A673 (cell line): Measurements from ENCODE around the gene TSPEAR. TPM values are rescaled to one million over a fixed set of nuclear protein-coding genes. Genes with fewer than 3 reads are reported as not detected.

Experiments used
- BruUV-seq: library from RNA; stranded (reverse); fragments of 400-500 nt; replicated peaks from 2 replicates; lab custom pipeline; 2021; lab: Mats Ljungman, UMichigan
- CTCF ChIA-PET: fragments of 300-600 bp; sonication (Branson Sonifier 250); formaldehyde crosslinking; loops from one replicate; lab custom pipeline; 2022; ENCODE audit warnings: antibody characterized with exemption; lab: Charles Lee
- POLR2A ChIA-PET: fragments of 300-600 bp; sonication (Branson Sonifier 250); formaldehyde crosslinking; loops from one replicate; lab custom pipeline; 2022; ENCODE audit warnings: antibody characterized with exemption; ENCODE audit not compliant: low non-redundant PET; lab: Charles Lee
- DNase-seq: peaks from one replicate; pipeline ENCODE4 v3.0.0-alpha.2; 2015; ENCODE audit warnings: low spot score
- H3K27ac ChIP-seq: fragments of 200-600 bp; sonication (generic); 2 replicates; pipeline ENCODE4 v1.5.1; 2016; ENCODE audit warnings: mixed run types, low read depth, mild to moderate bottlenecking, mixed read lengths, antibody characterized with exemption, low read length; ENCODE audit not compliant: poor library complexity, severe bottlenecking
- H3K27me3 ChIP-seq: fragments of 200-600 bp; sonication (generic); replicated peaks from 2 replicates; pipeline ENCODE4 v1.6.1; 2017; ENCODE audit warnings: mixed run types, low read depth, mild to moderate bottlenecking, mixed read lengths, antibody characterized with exemption, low read length; ENCODE audit not compliant: insufficient read depth, poor library complexity
- H3K36me3 ChIP-seq: fragments of 200-600 bp; sonication (generic); 2 replicates; pipeline ENCODE4 v1.6.1; 2016; ENCODE audit warnings: mixed run types, mild to moderate bottlenecking, mixed read lengths, antibody characterized with exemption, low read length; ENCODE audit not compliant: insufficient read depth, poor library complexity, severe bottlenecking
- H3K4me1 ChIP-seq: fragments of 200-600 bp; sonication (generic); 2 replicates; pipeline ENCODE4 v1.6.1; 2017; ENCODE audit warnings: mixed run types, mild to moderate bottlenecking, mixed read lengths, antibody characterized with exemption, low read length; ENCODE audit not compliant: insufficient read depth, poor library complexity, severe bottlenecking
- H3K4me3 ChIP-seq: fragments of 200-600 bp; sonication (generic); 2 replicates; pipeline ENCODE4 v1.5.1; 2016; ENCODE audit warnings: low read depth, mixed run types, mild to moderate bottlenecking, mixed read lengths, low read length; ENCODE audit not compliant: poor library complexity, severe bottlenecking
- H3K9me3 ChIP-seq: fragments of 200-600 bp; sonication (generic); 2 replicates; pipeline ENCODE4 v1.6.1; 2016; ENCODE audit warnings: mixed run types, low read depth, mild to moderate bottlenecking, mixed read lengths, antibody characterized with exemption, low read length; ENCODE audit not compliant: poor library complexity, severe bottlenecking
- EZH2 ChIP-seq: fragments of 200-600 bp; sonication (generic); IDR thresholded peaks from 2 replicates; pipeline ENCODE4 v1.6.1; 2017; ENCODE audit warnings: borderline replicate concordance, low read depth, mild to moderate bottlenecking, mixed read lengths, antibody characterized with exemption, low read length; ENCODE audit not compliant: poor library complexity, severe bottlenecking
- intact Hi-C: fragments of 100-400 bp; cut with micrococcal nuclease; formaldehyde crosslinking; loops from one replicate; pipeline ENCODE4 v1.10.0; 2022; ENCODE audit not compliant: unreplicated experiment
- total RNA-seq: library from RNA; stranded (reverse); gene quantifications from 2 replicates; pipeline ENCODE4 v1.2.3, GENCODE V29; 2021
- TF ChIP-seq, protein P1 (sequence below): fragments of 300-800, 200-600 bp; sonication (generic); conservative IDR thresholded peaks from 2 replicates; pipeline ENCODE4 v1.5.1; 2017; ENCODE audit warnings: low read depth, mild to moderate bottlenecking, antibody characterized with exemption, low read length, moderate library complexity, mixed read lengths

TSPEAR gene
- total RNA-seq, 1 experiment from 2014 or later, result 8.3 TPM

GRCh38 chr21:44527156-44527982 is 184.0 kb downstream of the TSPEAR start:
- H3K27ac ChIP-seq, result no peak overlapping the region
- H3K4me3 ChIP-seq, result no peak overlapping the region
- no TSS peak for BruUV-seq
- intact Hi-C loops, result no loop called here
- H3K4me1 ChIP-seq, result no peaks in the 10 kb centered on the region
- no peaks in the 10 kb centered on the region for H3K27me3 ChIP-seq
- DNase-seq, result no peak
- H3K9me3 ChIP-seq, result peaks cover 6% of the 10 kb centered on the region
- POLR2A ChIA-PET, result no interaction called here
- H3K36me3 ChIP-seq, result no peaks in the 10 kb centered on the region
- TF ChIP-seq EZH2, result no peak
- TF ChIP-seq, protein P1, sequence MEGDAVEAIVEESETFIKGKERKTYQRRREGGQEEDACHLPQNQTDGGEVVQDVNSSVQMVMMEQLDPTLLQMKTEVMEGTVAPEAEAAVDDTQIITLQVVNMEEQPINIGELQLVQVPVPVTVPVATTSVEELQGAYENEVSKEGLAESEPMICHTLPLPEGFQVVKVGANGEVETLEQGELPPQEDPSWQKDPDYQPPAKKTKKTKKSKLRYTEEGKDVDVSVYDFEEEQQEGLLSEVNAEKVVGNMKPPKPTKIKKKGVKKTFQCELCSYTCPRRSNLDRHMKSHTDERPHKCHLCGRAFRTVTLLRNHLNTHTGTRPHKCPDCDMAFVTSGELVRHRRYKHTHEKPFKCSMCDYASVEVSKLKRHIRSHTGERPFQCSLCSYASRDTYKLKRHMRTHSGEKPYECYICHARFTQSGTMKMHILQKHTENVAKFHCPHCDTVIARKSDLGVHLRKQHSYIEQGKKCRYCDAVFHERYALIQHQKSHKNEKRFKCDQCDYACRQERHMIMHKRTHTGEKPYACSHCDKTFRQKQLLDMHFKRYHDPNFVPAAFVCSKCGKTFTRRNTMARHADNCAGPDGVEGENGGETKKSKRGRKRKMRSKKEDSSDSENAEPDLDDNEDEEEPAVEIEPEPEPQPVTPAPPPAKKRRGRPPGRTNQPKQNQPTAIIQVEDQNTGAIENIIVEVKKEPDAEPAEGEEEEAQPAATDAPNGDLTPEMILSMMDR, result no peak
- CTCF ChIA-PET, result no interaction called here

DNA sequence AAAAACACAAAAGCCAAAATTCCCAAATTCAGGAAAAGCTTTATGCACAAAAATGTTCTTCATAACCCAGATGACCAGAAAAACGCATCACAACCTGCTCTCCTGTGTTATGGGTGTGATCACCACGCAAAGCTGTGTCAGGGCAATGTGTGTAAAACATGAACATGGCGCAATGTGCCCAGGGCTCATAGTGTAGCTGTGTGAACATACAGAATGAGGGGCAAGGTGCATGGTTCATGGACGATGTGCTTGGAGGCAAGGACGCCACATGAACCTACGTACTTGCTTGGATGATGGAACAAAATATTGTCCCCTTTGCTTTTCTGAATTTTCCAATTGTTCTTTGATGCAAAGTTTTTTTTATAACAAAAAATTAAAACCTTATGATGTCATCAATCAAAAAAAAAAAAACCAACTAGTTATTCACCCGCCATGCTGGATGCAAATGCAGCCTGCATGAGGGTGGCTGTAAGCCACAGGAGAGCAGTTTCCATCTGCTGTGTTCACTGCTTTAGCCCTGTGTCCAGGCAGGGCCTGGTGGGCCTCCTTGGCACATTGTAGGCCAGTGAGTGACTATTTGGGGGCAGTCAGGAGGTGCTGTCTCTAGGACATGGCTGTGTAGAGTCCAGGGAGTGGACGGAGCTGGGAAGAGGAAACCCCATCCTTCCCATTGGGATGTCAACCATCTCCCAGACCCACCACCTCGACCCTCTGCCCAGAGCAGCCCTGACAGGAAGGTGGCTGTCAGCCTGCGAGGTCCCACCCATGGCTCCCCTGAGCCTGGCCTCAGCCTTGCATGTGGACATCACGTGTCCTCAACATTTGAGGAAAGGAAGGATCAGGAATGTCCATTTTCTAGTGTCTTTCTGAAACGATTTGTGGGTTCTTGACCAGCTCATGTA is 185.0 kb downstream of the TSPEAR start:
- ChIA-PET POLR2A (no interaction called here), CTCF (no interaction called here)
- Histone ChIP-seq H3K4me3 (no peak overlapping the region), H3K27ac (no peak overlapping the region), H3K27me3 (no peaks in the 10 kb centered on the region), H3K9me3 (peaks cover 6% of the 10 kb centered on the region), H3K4me1 (no peaks in the 10 kb centered on the region), H3K36me3 (no peaks in the 10 kb centered on the region)
- no peak for TF ChIP-seq EZH2
- TF ChIP-seq, protein P1, result no peak
- intact Hi-C loops, result no loop called here
- no TSS peak for BruUV-seq
- no peak for DNase-seq

- H3K27ac ChIP-seq, result no peak overlapping the region
- ChIA-PET CTCF (no interaction called here), POLR2A (no interaction called here)
- intact Hi-C loops, result no loop called here
- no peak overlapping the region for H3K4me3 ChIP-seq
- no peak for DNase-seq
- TF ChIP-seq EZH2, result no peak
- TF ChIP-seq, protein P1, result no peak
- H3K27me3 ChIP-seq, result no peaks in the 10 kb centered on the region
- BruUV-seq, result no TSS peak
- no peaks in the 10 kb centered on the region for H3K36me3 ChIP-seq
- H3K9me3 ChIP-seq, result peaks cover 6% of the 10 kb centered on the region
- no peaks in the 10 kb centered on the region for H3K4me1 ChIP-seq
Observed at GRCh38 chr21:44525391-44526095, 185.8 kb downstream of the TSPEAR start.
